ENCODE measurements around the gene CXCR6.

CXCR6 gene

GRCh38 chr3:45962033-45962432, 18.8 kb downstream of the CXCR6 start:
- H3K9me3 Mint-ChIP-seq = no peaks in the 10 kb centered on the region
- no peak overlapping the region for H3K27ac Mint-ChIP-seq
- no peak overlapping the region for H3K4me3 Mint-ChIP-seq
- peaks cover 71% of the 10 kb centered on the region for H3K36me3 Mint-ChIP-seq (ENCODE audit: low read depth)
- no peak for DNase-seq
- TF ChIP-seq, protein P1, sequence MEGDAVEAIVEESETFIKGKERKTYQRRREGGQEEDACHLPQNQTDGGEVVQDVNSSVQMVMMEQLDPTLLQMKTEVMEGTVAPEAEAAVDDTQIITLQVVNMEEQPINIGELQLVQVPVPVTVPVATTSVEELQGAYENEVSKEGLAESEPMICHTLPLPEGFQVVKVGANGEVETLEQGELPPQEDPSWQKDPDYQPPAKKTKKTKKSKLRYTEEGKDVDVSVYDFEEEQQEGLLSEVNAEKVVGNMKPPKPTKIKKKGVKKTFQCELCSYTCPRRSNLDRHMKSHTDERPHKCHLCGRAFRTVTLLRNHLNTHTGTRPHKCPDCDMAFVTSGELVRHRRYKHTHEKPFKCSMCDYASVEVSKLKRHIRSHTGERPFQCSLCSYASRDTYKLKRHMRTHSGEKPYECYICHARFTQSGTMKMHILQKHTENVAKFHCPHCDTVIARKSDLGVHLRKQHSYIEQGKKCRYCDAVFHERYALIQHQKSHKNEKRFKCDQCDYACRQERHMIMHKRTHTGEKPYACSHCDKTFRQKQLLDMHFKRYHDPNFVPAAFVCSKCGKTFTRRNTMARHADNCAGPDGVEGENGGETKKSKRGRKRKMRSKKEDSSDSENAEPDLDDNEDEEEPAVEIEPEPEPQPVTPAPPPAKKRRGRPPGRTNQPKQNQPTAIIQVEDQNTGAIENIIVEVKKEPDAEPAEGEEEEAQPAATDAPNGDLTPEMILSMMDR (IDR thresholded peaks at IDR 0.05) = no peak
- peaks cover 4% of the 10 kb centered on the region for H3K4me1 Mint-ChIP-seq
- no peaks in the 10 kb centered on the region for H3K27me3 Mint-ChIP-seq (ENCODE audit: low read depth, poor library complexity)

- H3K9me3 Mint-ChIP-seq = no peaks in the 10 kb centered on the region
- peaks cover 20% of the 10 kb centered on the region for H3K4me1 Mint-ChIP-seq
- DNase-seq = no peak
- H3K27ac Mint-ChIP-seq = no peak overlapping the region
- TF ChIP-seq, protein P1 (IDR thresholded peaks at IDR 0.05) = no peak
- H3K4me3 Mint-ChIP-seq = no peak overlapping the region
- peaks cover 74% of the 10 kb centered on the region for H3K36me3 Mint-ChIP-seq (ENCODE audit: low read depth)
- no peaks in the 10 kb centered on the region for H3K27me3 Mint-ChIP-seq (ENCODE audit: low read depth, poor library complexity)
Measured at GRCh38 chr3:45964139-45964538, 20.9 kb downstream of the CXCR6 start.

- TF ChIP-seq, protein P1 (IDR thresholded peaks at IDR 0.05) = no peak
- H3K4me1 Mint-ChIP-seq = peaks cover 20% of the 10 kb centered on the region
Measured at GRCh38 chr3:45965253-45965652, 22.0 kb downstream of the CXCR6 start.

GRCh38 chr3:45965653-45966052, 22.4 kb downstream of the CXCR6 start:
- H3K27ac Mint-ChIP-seq = no peak overlapping the region
- H3K27me3 Mint-ChIP-seq (ENCODE audit: low read depth, poor library complexity) = no peaks in the 10 kb centered on the region
- no peak for DNase-seq
- TF ChIP-seq, protein P1 (IDR thresholded peaks at IDR 0.05) = no peak
- H3K9me3 Mint-ChIP-seq = no peaks in the 10 kb centered on the region
- H3K36me3 Mint-ChIP-seq (ENCODE audit: low read depth) = peaks cover 61% of the 10 kb centered on the region
- H3K4me1 Mint-ChIP-seq = peaks cover 20% of the 10 kb centered on the region
- no peak overlapping the region for H3K4me3 Mint-ChIP-seq

More at GRCh38 chr3:45965253-45965652, 22.0 kb downstream of the CXCR6 start:
- Mint-ChIP-seq H3K27ac (no peak overlapping the region), H3K27me3 (ENCODE audit: low read depth, poor library complexity) (no peaks in the 10 kb centered on the region), H3K9me3 (no peaks in the 10 kb centered on the region), H3K36me3 (ENCODE audit: low read depth) (peaks cover 64% of the 10 kb centered on the region), H3K4me3 (no peak overlapping the region)
- no peak for DNase-seq

- peaks cover 58% of the 10 kb centered on the region for H3K36me3 Mint-ChIP-seq (ENCODE audit: low read depth)
- H3K9me3 Mint-ChIP-seq = no peaks in the 10 kb centered on the region
- DNase-seq = no peak
- H3K27ac Mint-ChIP-seq = no peak overlapping the region
- TF ChIP-seq, protein P1 (IDR thresholded peaks at IDR 0.05) = no peak
- H3K4me3 Mint-ChIP-seq = no peak overlapping the region
- H3K4me1 Mint-ChIP-seq = peaks cover 20% of the 10 kb centered on the region
- no peaks in the 10 kb centered on the region for H3K27me3 Mint-ChIP-seq (ENCODE audit: low read depth, poor library complexity)
Measured at GRCh38 chr3:45966371-45966791, 23.1 kb downstream of the CXCR6 start.

GRCh38 chr3:45966950-45967640, 23.8 kb downstream of the CXCR6 start:
- H3K4me3 Mint-ChIP-seq = no peak overlapping the region
- no peak for DNase-seq
- H3K4me1 Mint-ChIP-seq = peaks cover 20% of the 10 kb centered on the region
- no peaks in the 10 kb centered on the region for H3K9me3 Mint-ChIP-seq
- H3K27me3 Mint-ChIP-seq (ENCODE audit: low read depth, poor library complexity) = no peaks in the 10 kb centered on the region
- TF ChIP-seq, protein P1 (IDR thresholded peaks at IDR 0.05) = no peak
- peaks cover 58% of the 10 kb centered on the region for H3K36me3 Mint-ChIP-seq (ENCODE audit: low read depth)
- H3K27ac Mint-ChIP-seq = no peak overlapping the region
